K562 (cell line): ENCODE measurements around the gene VPS41. TPM values are rescaled to one million over a fixed set of nuclear protein-coding genes. Genes with fewer than 3 reads are reported as not detected.

ENCODE experiments used
- ATAC-seq: fragments of 200-7000 bp; cut with Tn5 transposase; 3 replicates; pipeline ENCODE4 v1.9.1; 2020; ENCODE audit warnings: moderate library complexity
- BruUV-seq: library from RNA; stranded (reverse); fragments of 400-500 nt; replicated peaks from 2 replicates; lab custom pipeline; 2021; lab: Mats Ljungman, UMichigan
- CTCF ChIA-PET: fragments of 300-600 bp; formaldehyde crosslinking; extraction: SDS; loops from one replicate; lab custom pipeline; 2021; ENCODE audit warnings: low intra/inter-chr PET ratio; lab: Yijun Ruan, JAX
- POLR2A ChIA-PET: fragments of 300-600, 350-650 bp; sonication (Branson Sonifier 250); formaldehyde crosslinking; extraction: SDS; loops from one replicate; lab custom pipeline; 2021; ENCODE audit warnings: antibody characterized with exemption, inconsistent platforms; lab: Yijun Ruan, JAX
- DNase-seq, 4 experiments: peaks; one replicate each; pipeline versions ENCODE4 v3.0.0 to v3.0.0-alpha.2; 2011 to 2018; ENCODE audit warnings: low spot score in 3 of 4, mixed read lengths in 3 of 4; ENCODE audit errors: extremely low read depth in 1 of 4
- FAIRE-seq: peaks from 2 replicates; lab custom pipeline; 2011; peaks lifted over from hg19 to GRCh38; lab: Jason Lieb, UNC
- H2AFZ ChIP-seq: 2 replicates; pipeline ENCODE4 v1.6.0; 2011; ENCODE audit warnings: low read depth, low read length, control low read depth, inconsistent platforms
- H3K27ac ChIP-seq: fragments of 200-600 bp; 3 replicates; pipeline ENCODE4 v1.8.0; 2011; ENCODE audit warnings: low read depth, mild to moderate bottlenecking, control low read depth, inconsistent platforms, low read length, moderate library complexity, mixed read lengths; ENCODE audit errors: extremely low read depth
- H3K27me3 ChIP-seq, 2 experiments: fragments of 300-600 bp in 1 of 2; 2 replicates in 1 of 2; 3 replicates in 1 of 2; pipeline versions ENCODE4 v1.6.0 to v1.8.0; 2011; ENCODE audit warnings: inconsistent platforms in 2 of 2, low read length in 2 of 2, mild to moderate bottlenecking in 1 of 2, mixed read lengths in 1 of 2, moderate library complexity in 1 of 2; ENCODE audit not compliant: control insufficient read depth in 2 of 2, insufficient read depth in 2 of 2
- H3K36me3 ChIP-seq: fragments of 300-600 bp; 3 replicates; pipeline ENCODE4 v1.8.0; 2011; ENCODE audit warnings: mild to moderate bottlenecking, low read length, inconsistent platforms; ENCODE audit not compliant: control insufficient read depth, insufficient read depth
- H3K4me1 ChIP-seq, 2 experiments: fragments of 200-600 bp in 1 of 2; replicated peaks in 1 of 2; 2 replicates in 1 of 2; 3 replicates in 1 of 2; pipeline versions ENCODE4 v1.5.1 to v1.8.0; 2011; ENCODE audit warnings: inconsistent platforms in 2 of 2, low read length in 2 of 2, mild to moderate bottlenecking in 1 of 2, mixed read lengths in 1 of 2, moderate library complexity in 1 of 2; ENCODE audit not compliant: control insufficient read depth in 2 of 2, insufficient read depth in 2 of 2
- H3K4me2 ChIP-seq: 2 replicates; pipeline ENCODE4 v1.6.1; 2011; ENCODE audit warnings: low read length, control low read depth, inconsistent platforms, mixed read lengths; ENCODE audit not compliant: insufficient read depth
- H3K4me3 ChIP-seq: fragments of 200-600 bp; sonication (generic), shearing (Covaris generic); 2 replicates; pipeline ENCODE4 v1.5.1; 2016; ENCODE audit warnings: control low read depth, inconsistent platforms
- H3K79me2 ChIP-seq: fragments of 200-600 bp; 3 replicates; pipeline ENCODE4 v1.8.0; 2011; ENCODE audit warnings: low read length, inconsistent platforms; ENCODE audit not compliant: control insufficient read depth, insufficient read depth
- H3K9ac ChIP-seq, 2 experiments: 2 replicates each; pipeline versions ENCODE4 v1.6.0 to v1.6.1; 2011; ENCODE audit warnings: low read depth in 2 of 2, low read length in 2 of 2, control low read depth in 1 of 2, inconsistent platforms in 1 of 2, mild to moderate bottlenecking in 1 of 2, mixed read lengths in 1 of 2; ENCODE audit not compliant: insufficient read depth in 1 of 2
- H3K9me1 ChIP-seq: one replicate; pipeline ENCODE4 v1.6.0; 2011; ENCODE audit warnings: inconsistent platforms, mild to moderate bottlenecking, low read length, moderate library complexity; ENCODE audit not compliant: control insufficient read depth, insufficient read depth
- H3K9me3 ChIP-seq: replicated peaks from 2 replicates; pipeline ENCODE4 v1.5.1; 2011; ENCODE audit warnings: low read depth, low read length, inconsistent platforms; ENCODE audit not compliant: control insufficient read depth, insufficient read depth
- H4K20me1 ChIP-seq: replicated peaks from 2 replicates; pipeline ENCODE4 v1.6.1; 2011; ENCODE audit warnings: low read length, inconsistent platforms, mixed read lengths; ENCODE audit not compliant: control insufficient read depth, insufficient read depth
- ATF7 ChIP-seq: fragments of 450-650 bp; IDR thresholded peaks from 2 replicates; pipeline ENCODE4 v1.7.1; 2014; ENCODE audit warnings: mild to moderate bottlenecking, moderate library complexity
- CBFA2T2 ChIP-seq: fragments of 450-650 bp; conservative IDR thresholded peaks from 2 replicates; pipeline ENCODE4 v1.6.1; 2017; ENCODE audit warnings: mild to moderate bottlenecking
- FOXM1 ChIP-seq, 2 experiments: fragments of 450-650 bp in 1 of 2; sonication (generic) in 1 of 2; formaldehyde crosslinking in 1 of 2; IDR thresholded peaks; 2 replicates each; pipeline versions ENCODE4 v1.6.1 to v1.9.0; 2017 to 2022; ENCODE audit warnings: low read depth in 2 of 2, mild to moderate bottlenecking in 2 of 2, missing genetic modification reagents in 1 of 2, moderate library complexity in 1 of 2
- GTF2F1 ChIP-seq: IDR thresholded peaks from 2 replicates; pipeline ENCODE4 v1.6.1; 2011; ENCODE audit warnings: low read depth, low read length, improper control_type of control experiment
- POLR2G ChIP-seq: fragments of 200-400 bp; formaldehyde crosslinking; IDR thresholded peaks from 2 replicates; pipeline ENCODE4 v1.6.1; 2017; ENCODE audit warnings: low read depth, mild to moderate bottlenecking, antibody characterized with exemption, low read length, moderate library complexity
- SP1 ChIP-seq: sonication (generic); formaldehyde crosslinking; IDR thresholded peaks from 2 replicates; pipeline ENCODE4 v1.8.1; 2022; ENCODE audit warnings: mild to moderate bottlenecking, missing genetic modification reagents
- XRCC3 ChIP-seq: fragments of 450-650 bp; IDR thresholded peaks from 2 replicates; pipeline ENCODE4 v1.6.1; 2017; ENCODE audit warnings: mild to moderate bottlenecking, moderate library complexity
- ZNF133 ChIP-seq: fragments of 250-450 bp; sonication (Bioruptor Pico); IDR thresholded peaks from 2 replicates; pipeline ENCODE4 v1.4.0; 2020; ENCODE audit warnings: mild to moderate bottlenecking
- WGBS: fragments of 100-300 bp; shearing (Covaris generic); methylation state at CpG from one replicate; pipeline ENCODE4 v1.1.6; 2016; ENCODE audit warnings: low coverage, mixed read lengths; ENCODE audit not compliant: insufficient coverage; ENCODE audit errors: missing lambda C conversion rate; 5-methylcytosine and 5-hydroxymethylcytosine counted together
- in situ Hi-C: fragments of 300-500 bp; cut with MboI; formaldehyde crosslinking; loops from 4 replicates; pipeline ENCODE4 v1.15.0; 2018; ENCODE audit warnings: inconsistent platforms, mixed read lengths
- intact Hi-C: fragments of 100-400 bp; cut with micrococcal nuclease; formaldehyde crosslinking; loops from 2 replicates; pipeline ENCODE4 v1.14.2; 2022
- polyA plus RNA-seq, 8 experiments: library from polyadenylated mRNA; depleted of rRNA in 4 of 8; stranded (reverse) in 5 of 8; unstranded in 3 of 8; fragments of >200 nt; fragmentation: Nextera tagmentation in 2 of 8; fragmentation: Illumina TruSeq in 1 of 8; extraction: Ambion mirVana in 2 of 8; extraction: Trizol in 1 of 8; gene quantifications; 2 replicates each; pipeline versions ENCODE4 v1.2.1 to v1.2.3, GENCODE V29; 2011 to 2014; ENCODE audit warnings: inconsistent platforms in 1 of 8, missing spikeins in 1 of 8
- total RNA-seq, 7 experiments: library from RNA; depleted of rRNA in 6 of 7; stranded (reverse); fragments of >200 nt in 6 of 7; fragmentation: Illumina TruSeq in 2 of 7; extraction: Trizol in 2 of 7; gene quantifications; 2 replicates each; pipeline versions ENCODE4 v1.2.1 to v1.2.3, GENCODE V29; 2011 to 2021; ENCODE audit warnings: low replicate concordance in 1 of 7
- TF ChIP-seq, protein P1 (sequence below): fragments of 200-400 bp; formaldehyde crosslinking; IDR thresholded peaks from 2 replicates; pipeline ENCODE4 v1.6.1; 2017; ENCODE audit warnings: mild to moderate bottlenecking, low read depth, low read length, moderate library complexity
- TF ChIP-seq, protein P2 (sequence below): fragments of 450-650 bp; IDR thresholded peaks from 2 replicates; pipeline ENCODE4 v1.6.1; 2018; ENCODE audit warnings: mild to moderate bottlenecking, low read depth; ENCODE audit not compliant: partially characterized antibody
- TF ChIP-seq, protein P3 (sequence below): fragments of 450-650 bp; formaldehyde crosslinking; conservative IDR thresholded peaks from 2 replicates; pipeline ENCODE4 v1.4.0; 2022; ENCODE audit warnings: mild to moderate bottlenecking, missing genetic modification characterization
- TF ChIP-seq, protein P4 (sequence below): fragments of 450-650 bp; IDR thresholded peaks from 2 replicates; pipeline ENCODE4 v1.6.1; 2017; ENCODE audit warnings: mild to moderate bottlenecking, moderate library complexity

VPS41 gene
- total and polyA plus RNA-seq, 9 of the 15 experiments (the other 6 are each of a cell fraction or from before 2014, with no cell fraction given) = 17.7 to 46.8 (median 32.1) TPM

DNA sequence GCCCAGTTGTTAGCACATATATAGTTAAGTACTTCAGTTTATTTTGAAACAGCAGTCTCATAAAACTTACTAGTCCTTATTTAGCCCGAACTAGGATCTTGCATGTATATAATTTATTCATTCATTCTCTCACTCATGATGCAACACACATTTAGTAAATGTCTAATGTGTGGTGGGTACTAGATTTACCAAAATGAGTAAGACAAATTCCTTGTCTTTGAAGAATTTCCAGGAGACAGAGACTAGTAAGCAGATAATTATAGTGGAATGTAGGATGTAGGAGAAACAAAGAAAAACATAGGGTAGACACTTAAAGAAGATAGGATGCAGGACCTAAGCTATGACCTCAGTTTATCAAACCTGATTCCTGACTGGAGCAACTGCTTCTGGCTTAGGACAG is 157.6 kb downstream of the VPS41 start:
- no peak overlapping the region for H3K27ac ChIP-seq
- WGBS = 33% methylated on average over 1 of the region's 1 CpG
- no peak overlapping the region for H3K4me3 ChIP-seq
- no peak for ATAC-seq
- H3K79me2 ChIP-seq = no peaks in the 10 kb centered on the region
- H3K9ac ChIP-seq = no peak overlapping the region
- ChIA-PET CTCF (no interaction called here), POLR2A (no interaction called here)
- peaks cover 25% of the 10 kb centered on the region; the same call in 2 of the 3 replicates for H3K36me3 ChIP-seq
- no peaks in the 10 kb centered on the region for H3K9me1 ChIP-seq
- in situ Hi-C loops = no loop called here
- no peak overlapping the region for H3K4me2 ChIP-seq
- intact Hi-C loops = no loop called here
- H4K20me1 ChIP-seq = no peaks in the 10 kb centered on the region
- no peaks in the 10 kb centered on the region for H3K9me3 ChIP-seq
- H2AFZ ChIP-seq = no peak overlapping the region
- H3K27me3 ChIP-seq = no peaks in the 10 kb centered on the region
- FAIRE-seq = no peak
- H3K4me1 ChIP-seq = no peaks in the 10 kb centered on the region
- TF ChIP-seq POLR2G = no peak
- no peak for TF ChIP-seq GTF2F1
- TF ChIP-seq, protein P1, sequence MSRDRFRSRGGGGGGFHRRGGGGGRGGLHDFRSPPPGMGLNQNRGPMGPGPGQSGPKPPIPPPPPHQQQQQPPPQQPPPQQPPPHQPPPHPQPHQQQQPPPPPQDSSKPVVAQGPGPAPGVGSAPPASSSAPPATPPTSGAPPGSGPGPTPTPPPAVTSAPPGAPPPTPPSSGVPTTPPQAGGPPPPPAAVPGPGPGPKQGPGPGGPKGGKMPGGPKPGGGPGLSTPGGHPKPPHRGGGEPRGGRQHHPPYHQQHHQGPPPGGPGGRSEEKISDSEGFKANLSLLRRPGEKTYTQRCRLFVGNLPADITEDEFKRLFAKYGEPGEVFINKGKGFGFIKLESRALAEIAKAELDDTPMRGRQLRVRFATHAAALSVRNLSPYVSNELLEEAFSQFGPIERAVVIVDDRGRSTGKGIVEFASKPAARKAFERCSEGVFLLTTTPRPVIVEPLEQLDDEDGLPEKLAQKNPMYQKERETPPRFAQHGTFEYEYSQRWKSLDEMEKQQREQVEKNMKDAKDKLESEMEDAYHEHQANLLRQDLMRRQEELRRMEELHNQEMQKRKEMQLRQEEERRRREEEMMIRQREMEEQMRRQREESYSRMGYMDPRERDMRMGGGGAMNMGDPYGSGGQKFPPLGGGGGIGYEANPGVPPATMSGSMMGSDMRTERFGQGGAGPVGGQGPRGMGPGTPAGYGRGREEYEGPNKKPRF = no peak
- TF ChIP-seq, protein P2, sequence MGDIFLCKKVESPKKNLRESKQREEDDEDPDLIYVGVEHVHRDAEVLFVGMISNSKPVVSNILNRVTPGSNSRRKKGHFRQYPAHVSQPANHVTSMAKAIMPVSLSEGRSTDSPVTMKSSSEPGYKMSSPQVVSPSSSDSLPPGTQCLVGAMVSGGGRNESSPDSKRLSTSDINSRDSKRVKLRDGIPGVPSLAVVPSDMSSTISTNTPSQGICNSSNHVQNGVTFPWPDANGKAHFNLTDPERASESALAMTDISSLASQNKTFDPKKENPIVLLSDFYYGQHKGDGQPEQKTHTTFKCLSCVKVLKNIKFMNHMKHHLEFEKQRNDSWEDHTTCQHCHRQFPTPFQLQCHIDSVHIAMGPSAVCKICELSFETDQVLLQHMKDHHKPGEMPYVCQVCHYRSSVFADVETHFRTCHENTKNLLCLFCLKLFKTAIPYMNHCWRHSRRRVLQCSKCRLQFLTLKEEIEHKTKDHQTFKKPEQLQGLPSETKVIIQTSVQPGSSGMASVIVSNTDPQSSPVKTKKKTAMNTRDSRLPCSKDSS = no peak
- TF ChIP-seq ZNF133 (CRISPR knock-in tag) = no peak
- TF ChIP-seq, protein P3, sequence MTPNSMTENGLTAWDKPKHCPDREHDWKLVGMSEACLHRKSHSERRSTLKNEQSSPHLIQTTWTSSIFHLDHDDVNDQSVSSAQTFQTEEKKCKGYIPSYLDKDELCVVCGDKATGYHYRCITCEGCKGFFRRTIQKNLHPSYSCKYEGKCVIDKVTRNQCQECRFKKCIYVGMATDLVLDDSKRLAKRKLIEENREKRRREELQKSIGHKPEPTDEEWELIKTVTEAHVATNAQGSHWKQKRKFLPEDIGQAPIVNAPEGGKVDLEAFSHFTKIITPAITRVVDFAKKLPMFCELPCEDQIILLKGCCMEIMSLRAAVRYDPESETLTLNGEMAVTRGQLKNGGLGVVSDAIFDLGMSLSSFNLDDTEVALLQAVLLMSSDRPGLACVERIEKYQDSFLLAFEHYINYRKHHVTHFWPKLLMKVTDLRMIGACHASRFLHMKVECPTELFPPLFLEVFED = no peak
- TF ChIP-seq SP1 (CRISPR knock-in tag) = no peak
- TF ChIP-seq ATF7 = no peak
- TF ChIP-seq XRCC3 = no peak
- TF ChIP-seq CBFA2T2 = no peak
- no peak for TF ChIP-seq FOXM1 (IDR thresholded peaks at IDR 0.05; ENCODE audit: low read depth)
- TF ChIP-seq FOXM1 (CRISPR knock-in tag; IDR thresholded peaks at IDR 0.05; ENCODE audit: low read depth) = no peak
- TF ChIP-seq, protein P4, sequence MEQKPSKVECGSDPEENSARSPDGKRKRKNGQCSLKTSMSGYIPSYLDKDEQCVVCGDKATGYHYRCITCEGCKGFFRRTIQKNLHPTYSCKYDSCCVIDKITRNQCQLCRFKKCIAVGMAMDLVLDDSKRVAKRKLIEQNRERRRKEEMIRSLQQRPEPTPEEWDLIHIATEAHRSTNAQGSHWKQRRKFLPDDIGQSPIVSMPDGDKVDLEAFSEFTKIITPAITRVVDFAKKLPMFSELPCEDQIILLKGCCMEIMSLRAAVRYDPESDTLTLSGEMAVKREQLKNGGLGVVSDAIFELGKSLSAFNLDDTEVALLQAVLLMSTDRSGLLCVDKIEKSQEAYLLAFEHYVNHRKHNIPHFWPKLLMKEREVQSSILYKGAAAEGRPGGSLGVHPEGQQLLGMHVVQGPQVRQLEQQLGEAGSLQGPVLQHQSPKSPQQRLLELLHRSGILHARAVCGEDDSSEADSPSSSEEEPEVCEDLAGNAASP = no peak
- no peak for DNase-seq
- BruUV-seq = no TSS peak
